IMR-90 (cell line): Measurements from ENCODE around the gene LIMS4.
"Not testable (repeated sequence)": the region's sequence is repeated elsewhere in the genome, so short reads cannot be mapped to it uniquely, and the experiment has no call there.

Experiments
- BHLHE40 ChIP-seq: fragments of 150-350 bp; IDR thresholded peaks from 2 replicates; pipeline ENCODE4 v1.6.1; 2016; ENCODE audit warnings: mild to moderate bottlenecking, low read depth, low read length
- CEBPB ChIP-seq: IDR thresholded peaks from 2 replicates; pipeline ENCODE4 v1.6.1; 2012; ENCODE audit warnings: low read depth, low read length, improper control_type of control experiment
- CTCF ChIP-seq: conservative IDR thresholded peaks from 2 replicates; pipeline ENCODE4 v1.5.1; 2012; ENCODE audit warnings: mild to moderate bottlenecking, low read depth, low read length, improper control_type of control experiment
- MAFK ChIP-seq: IDR thresholded peaks from 2 replicates; pipeline ENCODE4 v1.6.1; 2012; ENCODE audit warnings: low read depth, low read length, improper control_type of control experiment
- MAZ ChIP-seq: IDR thresholded peaks from 2 replicates; pipeline ENCODE4 v1.6.1; 2012; ENCODE audit warnings: low read depth, mild to moderate bottlenecking, low read length, improper control_type of control experiment, moderate library complexity, borderline replicate concordance
- MXI1 ChIP-seq: IDR thresholded peaks from 2 replicates; pipeline ENCODE4 v1.6.1; 2012; ENCODE audit warnings: low read depth, mild to moderate bottlenecking, low read length, moderate library complexity, borderline replicate concordance
- POLR2A ChIP-seq: IDR thresholded peaks from 2 replicates; pipeline ENCODE4 v1.6.1; 2012; ENCODE audit warnings: mild to moderate bottlenecking, low read depth, low read length
- RAD21 ChIP-seq: IDR thresholded peaks from 2 replicates; pipeline ENCODE4 v1.6.1; 2012; ENCODE audit warnings: low read length, improper control_type of control experiment
- RCOR1 ChIP-seq: IDR thresholded peaks from 2 replicates; pipeline ENCODE4 v1.6.1; 2012; ENCODE audit warnings: mild to moderate bottlenecking, low read length, improper control_type of control experiment; ENCODE audit not compliant: insufficient replicate concordance
- RFX5 ChIP-seq: IDR thresholded peaks from 2 replicates; pipeline ENCODE4 v1.8.0; 2012; ENCODE audit warnings: low read depth, mild to moderate bottlenecking, low read length, moderate library complexity
- SMC3 ChIP-seq: fragments of 150-350 bp; IDR thresholded peaks from 2 replicates; pipeline ENCODE4 v1.6.1; 2016; ENCODE audit warnings: low read depth, mild to moderate bottlenecking, antibody characterized with exemption, low read length, moderate library complexity
- USF2 ChIP-seq: fragments of 150-350 bp; IDR thresholded peaks from 2 replicates; pipeline ENCODE4 v1.6.1; 2017; ENCODE audit warnings: mild to moderate bottlenecking, antibody characterized with exemption, low read length, low read depth

GRCh38 chr2:110468921-110469320, 3.7 kb downstream of the LIMS4 start:
- not testable (repeated sequence) for TF ChIP-seq RCOR1, CTCF, MAFK, POLR2A, CEBPB, SMC3, RAD21, BHLHE40, USF2, RFX5, MXI1, MAZ
